ENCODE measurements around the gene TRAPPC10.

DNA sequence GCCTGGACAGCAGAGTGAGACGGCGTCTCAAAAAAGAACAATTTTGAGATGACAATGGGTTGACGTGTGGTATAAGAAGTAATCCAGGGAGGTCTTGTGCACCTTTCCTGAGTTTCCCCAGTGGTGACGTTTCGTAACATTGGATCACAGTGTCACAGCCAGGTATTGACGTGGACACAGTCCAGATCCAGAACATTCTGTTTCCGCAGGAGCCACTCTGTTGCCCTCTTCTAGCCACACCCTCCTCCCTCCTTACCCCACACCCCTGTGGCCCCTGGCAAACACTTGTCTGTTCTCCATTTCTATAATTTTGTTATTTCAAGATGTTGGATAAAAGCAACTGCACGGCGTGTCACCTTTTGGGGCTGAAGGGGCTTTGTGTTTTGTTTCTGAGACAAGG lies 6.5 kb upstream of the TRAPPC10 start:
- TF ChIP-seq POLR2A (IDR thresholded peaks at IDR 0.05): no peak
- TF ChIP-seq, protein P1, sequence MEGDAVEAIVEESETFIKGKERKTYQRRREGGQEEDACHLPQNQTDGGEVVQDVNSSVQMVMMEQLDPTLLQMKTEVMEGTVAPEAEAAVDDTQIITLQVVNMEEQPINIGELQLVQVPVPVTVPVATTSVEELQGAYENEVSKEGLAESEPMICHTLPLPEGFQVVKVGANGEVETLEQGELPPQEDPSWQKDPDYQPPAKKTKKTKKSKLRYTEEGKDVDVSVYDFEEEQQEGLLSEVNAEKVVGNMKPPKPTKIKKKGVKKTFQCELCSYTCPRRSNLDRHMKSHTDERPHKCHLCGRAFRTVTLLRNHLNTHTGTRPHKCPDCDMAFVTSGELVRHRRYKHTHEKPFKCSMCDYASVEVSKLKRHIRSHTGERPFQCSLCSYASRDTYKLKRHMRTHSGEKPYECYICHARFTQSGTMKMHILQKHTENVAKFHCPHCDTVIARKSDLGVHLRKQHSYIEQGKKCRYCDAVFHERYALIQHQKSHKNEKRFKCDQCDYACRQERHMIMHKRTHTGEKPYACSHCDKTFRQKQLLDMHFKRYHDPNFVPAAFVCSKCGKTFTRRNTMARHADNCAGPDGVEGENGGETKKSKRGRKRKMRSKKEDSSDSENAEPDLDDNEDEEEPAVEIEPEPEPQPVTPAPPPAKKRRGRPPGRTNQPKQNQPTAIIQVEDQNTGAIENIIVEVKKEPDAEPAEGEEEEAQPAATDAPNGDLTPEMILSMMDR (IDR thresholded peaks at IDR 0.05): no peak
- no peak for TF ChIP-seq EP300 (IDR thresholded peaks at IDR 0.05)
